HFFc6 (cell line): ENCODE data around the gene CPED1. TPM values are rescaled to one million over a fixed set of nuclear protein-coding genes. Genes with fewer than 3 reads are reported as not detected.

Experiments used
- DNase-seq: peaks from one replicate; pipeline ENCODE4 v3.0.0-alpha.2; 2018
- H3K27ac Mint-ChIP-seq: 2 replicates; pipeline ENCODE4 v1.8.0; 2020; ENCODE audit warnings: mild to moderate bottlenecking, mixed read lengths
- H3K27me3 Mint-ChIP-seq: 2 replicates; pipeline ENCODE4 v1.8.0; 2021; ENCODE audit warnings: mild to moderate bottlenecking, moderate library complexity, mixed read lengths; ENCODE audit not compliant: insufficient read depth
- H3K36me3 Mint-ChIP-seq: 2 replicates; pipeline ENCODE4 v1.8.0; 2021; ENCODE audit warnings: low read depth, mixed read lengths
- H3K4me1 Mint-ChIP-seq: 2 replicates; pipeline ENCODE4 v1.8.0; 2020; ENCODE audit warnings: low read depth, mixed read lengths
- H3K4me3 Mint-ChIP-seq: 2 replicates; pipeline ENCODE4 v1.8.0; 2020; ENCODE audit warnings: mild to moderate bottlenecking, moderate library complexity, mixed read lengths
- H3K9me3 Mint-ChIP-seq: 2 replicates; pipeline ENCODE4 v1.8.0; 2020; ENCODE audit warnings: mild to moderate bottlenecking, mixed read lengths
- CTCF ChIP-seq: fragments of 200-600 bp; sonication (generic); IDR thresholded peaks from 2 replicates; pipeline ENCODE4 v1.5.0; 2021; ENCODE audit warnings: antibody characterized with exemption, mild to moderate bottlenecking
- total RNA-seq, 6 experiments: library from RNA; stranded (reverse); fragmentation: NEBNext Ultra II Directional; extraction: Animal tissue kit (Norgen Biotek cat#: 25700); gene quantifications; 2 replicates in 1 of 6; 3 replicates in 5 of 6; pipeline ENCODE4 v1.2.3, GENCODE V29; 2021

The CPED1 gene
- total RNA-seq, 6 experiments from 2014 or later, result 85.0 to 112 (median 95.9) TPM

DNA sequence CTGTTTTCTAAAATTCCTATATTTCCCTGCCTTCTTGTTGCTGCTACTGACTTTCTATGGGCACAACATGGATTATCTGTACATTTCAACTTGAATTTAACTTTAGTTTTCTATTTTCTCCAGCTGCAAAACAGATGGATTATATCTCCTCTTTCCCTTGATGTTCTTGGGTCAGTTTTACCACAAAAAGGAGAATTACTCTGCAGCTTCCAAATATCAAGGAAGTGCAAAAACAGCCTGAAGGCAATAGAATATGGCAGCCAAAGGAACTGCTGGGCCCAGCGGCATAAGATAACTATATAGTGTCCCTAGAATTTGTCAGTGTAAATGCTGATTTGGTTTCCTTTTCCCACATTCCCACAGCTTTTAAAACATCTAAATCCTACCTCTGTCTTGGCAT lies 29.1 kb downstream of the CPED1 start:
- Mint-ChIP-seq H3K9me3 (no peaks in the 10 kb centered on the region), H3K4me1 (peaks cover 93% of the 10 kb centered on the region), H3K27ac (peak overlapping the region; percentile 40; the same call in 1 of the 2 replicates), H3K4me3 (peak overlapping the region; percentile 57), H3K27me3 (no peaks in the 10 kb centered on the region), H3K36me3 (peaks cover 38% of the 10 kb centered on the region)
- TF ChIP-seq CTCF, result no peak
- DNase-seq, result no peak

GRCh38 chr7:121019018-121019417 lies 30.5 kb downstream of the CPED1 start:
- peak; percentile 61 for DNase-seq
- Mint-ChIP-seq H3K4me1 (peaks cover 97% of the 10 kb centered on the region), H3K4me3 (peak overlapping the region; percentile 66), H3K27ac (peak overlapping the region; percentile 86), H3K27me3 (no peaks in the 10 kb centered on the region), H3K36me3 (peaks cover 40% of the 10 kb centered on the region), H3K9me3 (no peaks in the 10 kb centered on the region)
- no peak for TF ChIP-seq CTCF

- no peaks in the 10 kb centered on the region for H3K9me3 Mint-ChIP-seq
- DNase-seq, result peak; percentile 65
- peaks cover 100% of the 10 kb centered on the region for H3K4me1 Mint-ChIP-seq
- peak overlapping the region; percentile 62 for H3K27ac Mint-ChIP-seq
- no peaks in the 10 kb centered on the region for H3K27me3 Mint-ChIP-seq
- H3K36me3 Mint-ChIP-seq, result peaks cover 38% of the 10 kb centered on the region
- H3K4me3 Mint-ChIP-seq, result peak overlapping the region; percentile 60
- TF ChIP-seq CTCF, result no peak
Observed at GRCh38 chr7:121020249-121020988, 31.9 kb downstream of the CPED1 start.

GRCh38 chr7:121020989-121021969 lies 32.8 kb downstream of the CPED1 start:
- no peak for TF ChIP-seq CTCF
- no peak for DNase-seq
- Mint-ChIP-seq H3K27me3 (no peaks in the 10 kb centered on the region), H3K9me3 (no peaks in the 10 kb centered on the region), H3K4me1 (peaks cover 100% of the 10 kb centered on the region), H3K27ac (peak overlapping the region; percentile 62), H3K4me3 (peak overlapping the region; percentile 60), H3K36me3 (peaks cover 39% of the 10 kb centered on the region)

DNA sequence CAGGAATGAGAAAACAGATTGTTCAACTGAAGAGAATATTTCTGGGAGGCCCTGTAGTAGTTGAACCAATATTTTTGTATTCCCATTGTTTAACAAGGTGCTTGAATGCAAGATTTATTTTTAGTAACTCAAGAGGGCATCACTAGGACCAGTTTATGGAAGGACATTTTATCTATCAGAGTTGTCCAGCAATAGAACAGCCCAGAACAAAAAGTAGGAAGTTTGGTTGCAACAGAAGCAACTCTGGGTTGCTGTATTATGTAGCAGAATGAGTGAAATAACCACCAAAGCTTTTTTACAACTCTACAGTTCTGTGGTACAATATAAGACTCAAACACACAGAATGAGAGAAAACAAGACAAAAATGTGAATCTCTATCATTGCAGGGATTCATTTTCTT lies 34.7 kb downstream of the CPED1 start:
- no peak for DNase-seq
- Mint-ChIP-seq H3K4me3 (peak overlapping the region; percentile 72), H3K4me1 (peaks cover 98% of the 10 kb centered on the region), H3K27me3 (no peaks in the 10 kb centered on the region), H3K27ac (peak overlapping the region; percentile 89), H3K36me3 (peaks cover 32% of the 10 kb centered on the region), H3K9me3 (no peaks in the 10 kb centered on the region)
- no peak for TF ChIP-seq CTCF
